ENCODE data around the gene CHIC2.

CHIC2 gene

DNA sequence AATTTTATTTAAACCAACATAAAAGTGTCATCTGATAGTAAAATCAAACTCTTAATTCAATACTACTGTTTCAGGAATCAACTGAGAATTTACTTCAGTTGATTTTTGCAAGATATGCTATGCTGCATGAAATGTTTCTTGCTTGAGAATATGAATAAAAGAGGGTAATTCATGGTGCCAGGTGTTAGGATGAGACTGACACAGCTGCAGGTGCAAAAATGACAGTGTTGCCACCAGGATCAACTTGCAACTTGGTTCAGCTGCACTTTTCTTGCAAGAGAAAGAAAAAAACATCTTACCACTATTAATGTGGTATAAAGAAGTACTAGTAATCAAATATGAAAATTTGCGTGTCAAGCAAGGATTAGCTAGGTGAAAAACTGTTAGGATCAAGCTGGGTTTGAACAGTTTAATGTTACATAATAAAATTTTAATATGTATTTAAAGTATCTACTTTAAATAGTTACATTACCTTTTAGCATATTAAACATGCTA is 49.7 kb downstream of the CHIC2 start:
- DNase-seq (ENCODE audit: low read depth in 4 of 4, low spot score in 1 of 4) = no peak

DNA sequence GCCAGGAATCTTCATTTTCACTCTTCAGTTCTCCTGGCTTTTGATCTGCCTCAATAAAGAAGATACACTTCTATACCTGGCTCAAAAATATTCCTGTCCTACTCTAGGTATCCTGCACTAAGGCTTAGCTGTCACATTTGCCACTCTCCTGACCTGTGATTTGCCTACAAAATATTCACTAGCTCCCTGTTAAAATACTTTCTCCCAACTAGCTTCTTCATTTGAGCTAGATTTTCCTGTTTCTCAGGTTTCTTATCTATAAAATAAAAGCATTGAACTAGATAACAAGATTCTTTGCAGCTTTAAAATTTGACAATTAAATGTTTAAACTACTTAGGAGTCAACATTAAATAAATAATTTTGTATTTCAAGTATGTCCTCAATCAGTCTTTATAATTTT is 53.2 kb downstream of the CHIC2 start:
- DNase-seq (ENCODE audit: low read depth in 4 of 4, low spot score in 1 of 4) = no peak

DNA sequence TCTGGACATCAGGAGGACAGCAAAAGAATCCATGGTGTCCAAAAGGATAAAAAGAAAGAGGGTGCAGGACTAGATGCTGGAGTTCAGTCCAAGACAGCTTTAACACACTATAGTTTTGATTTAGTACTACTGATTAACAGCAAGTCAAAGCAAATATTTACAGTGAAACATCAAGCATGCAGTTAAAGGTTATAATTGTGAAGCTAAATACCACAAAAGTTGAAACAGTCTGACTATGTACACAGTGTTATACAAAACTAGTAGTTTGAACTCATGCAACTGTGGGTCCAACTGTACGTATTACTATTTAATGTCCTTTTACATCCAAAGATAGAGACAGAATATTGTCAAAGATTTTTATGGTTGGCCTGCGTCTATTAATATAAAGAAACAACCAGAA is 57.6 kb downstream of the CHIC2 start:
- no peak for DNase-seq (ENCODE audit: low read depth in 4 of 4, low spot score in 1 of 4)

- no peak for DNase-seq (ENCODE audit: low read depth in 4 of 4, low spot score in 1 of 4)
Observed at GRCh38 chr4:54005475-54005874, 58.9 kb downstream of the CHIC2 start.

DNA sequence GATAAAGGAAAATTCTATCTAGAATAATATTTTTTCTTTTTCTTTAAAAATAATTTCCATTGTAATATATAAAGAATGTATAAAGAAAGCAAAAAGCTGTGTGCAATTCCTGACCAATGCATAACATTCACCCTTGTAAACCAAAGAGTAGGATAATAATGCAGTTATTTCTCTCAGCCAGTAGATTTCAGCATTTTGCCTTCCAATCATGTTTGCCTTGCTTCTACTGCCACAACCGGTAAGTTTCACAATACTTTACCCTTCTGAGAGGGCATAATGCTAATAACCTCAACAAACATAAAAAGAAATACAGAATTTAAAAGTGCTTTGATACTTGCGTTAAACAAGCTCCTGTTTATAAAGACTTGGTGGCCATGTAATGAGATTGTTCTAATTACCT is 59.9 kb downstream of the CHIC2 start:
- no peak for DNase-seq (ENCODE audit: low read depth in 4 of 4, low spot score in 1 of 4)

DNA sequence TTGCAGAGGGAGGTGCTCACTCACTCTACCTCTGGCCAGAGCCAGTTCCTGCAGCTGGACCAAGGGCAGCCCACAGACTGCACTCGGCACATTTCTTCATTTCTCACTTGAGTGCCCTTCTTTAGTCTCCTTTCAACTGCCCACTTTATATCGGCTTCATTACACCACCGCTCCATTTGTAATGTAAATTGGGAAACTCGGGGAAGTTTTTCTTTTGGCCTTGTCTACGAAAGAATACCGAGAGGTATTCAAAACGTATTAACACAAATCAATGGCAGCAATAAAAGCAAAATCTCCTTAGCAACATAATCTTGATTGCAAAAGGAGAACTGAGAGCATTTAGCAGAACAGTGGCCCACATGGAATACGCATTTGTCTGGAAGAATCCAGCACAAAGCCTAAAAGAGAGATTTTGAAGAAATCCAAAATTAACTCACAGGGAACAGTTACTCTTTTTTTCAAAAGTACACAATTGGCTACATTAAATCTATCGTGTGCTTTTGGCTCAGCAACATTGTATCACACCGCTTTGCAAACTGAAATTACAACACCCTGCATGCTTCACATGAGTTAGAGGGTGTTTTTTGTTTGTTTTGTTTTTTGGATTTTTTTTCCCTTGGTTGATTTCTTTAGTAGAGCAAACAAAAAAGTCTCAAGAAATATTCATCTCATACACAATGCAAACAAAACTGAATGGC is 62.6 kb downstream of the CHIC2 start:
- DNase-seq (ENCODE audit: low read depth in 4 of 4, low spot score in 1 of 4) = no peak

DNA sequence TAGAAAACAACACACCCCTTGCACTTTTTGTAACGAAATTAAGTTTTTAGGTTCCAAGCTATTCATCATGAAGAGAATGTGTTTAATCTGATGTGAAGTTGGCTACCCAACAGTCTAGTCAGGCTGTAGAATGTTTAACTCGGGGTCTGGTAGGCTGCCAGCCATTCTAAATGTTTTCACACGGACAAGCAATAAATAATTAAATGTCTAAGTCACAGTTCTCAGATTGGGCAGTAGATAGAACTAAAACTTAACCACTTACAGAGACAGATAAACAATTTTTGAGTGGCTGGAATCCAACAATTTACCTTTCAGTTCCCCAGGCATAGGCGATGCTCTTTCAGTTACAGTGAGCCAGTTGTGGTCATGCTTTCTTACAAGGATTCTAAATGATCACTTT is 66.5 kb downstream of the CHIC2 start:
- DNase-seq (ENCODE audit: low read depth in 4 of 4, low spot score in 1 of 4) = no peak

DNA sequence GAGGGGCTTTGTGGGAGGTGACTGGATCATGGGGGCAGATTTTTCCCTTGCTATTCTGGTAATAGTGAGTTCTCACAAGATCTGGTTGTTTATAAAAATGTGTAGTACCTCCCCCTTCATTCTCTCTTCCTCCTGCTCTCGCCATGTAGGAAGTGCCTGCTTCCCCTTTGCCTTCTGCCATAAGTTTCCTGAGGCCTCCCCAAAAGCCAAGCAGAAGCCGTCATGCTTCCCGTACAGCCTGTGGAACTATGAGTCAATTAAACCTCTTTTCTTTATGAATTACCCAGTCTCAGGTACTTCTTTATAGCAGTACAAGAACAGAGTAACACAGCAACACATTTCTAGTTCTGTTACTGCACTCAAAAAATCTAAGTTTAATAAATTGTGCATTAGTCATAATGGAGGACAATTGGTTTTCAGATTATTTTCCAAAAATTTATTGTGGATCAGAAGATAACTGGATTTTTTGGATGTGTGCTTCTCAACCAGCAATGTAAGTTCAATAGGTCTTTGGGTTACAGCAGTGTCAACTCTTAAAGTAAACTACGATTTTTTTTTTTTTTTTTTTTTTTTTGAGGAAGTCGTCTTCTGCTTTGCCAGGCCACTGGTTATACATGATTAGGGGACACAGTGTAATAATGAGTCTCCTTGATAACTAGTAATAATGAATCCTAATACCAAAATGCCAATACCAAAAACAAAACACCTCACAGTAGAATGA is 69.9 kb downstream of the CHIC2 start:
- DNase-seq (ENCODE audit: low read depth in 4 of 4, low spot score in 1 of 4) = no peak

DNA sequence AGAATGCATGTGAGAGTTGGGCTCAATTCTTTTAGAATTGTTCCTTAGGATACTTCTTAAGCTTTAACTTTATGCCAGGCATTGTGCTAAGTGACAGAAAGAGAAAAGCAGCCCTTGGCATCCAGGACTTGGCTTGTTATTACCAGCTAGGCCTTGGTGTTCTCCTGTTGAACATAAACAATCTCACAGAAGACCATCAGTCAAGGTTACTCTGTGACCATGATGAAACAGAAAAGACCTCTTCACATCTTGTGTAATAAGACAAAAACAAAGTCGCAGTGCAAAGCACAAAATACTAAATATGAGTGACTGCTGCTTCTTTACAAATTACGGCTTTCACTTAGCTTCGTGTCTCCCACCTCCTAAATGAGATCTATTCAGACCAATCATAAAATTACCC is 71.6 kb downstream of the CHIC2 start:
- no peak for DNase-seq (ENCODE audit: low read depth in 4 of 4, low spot score in 1 of 4)

DNA sequence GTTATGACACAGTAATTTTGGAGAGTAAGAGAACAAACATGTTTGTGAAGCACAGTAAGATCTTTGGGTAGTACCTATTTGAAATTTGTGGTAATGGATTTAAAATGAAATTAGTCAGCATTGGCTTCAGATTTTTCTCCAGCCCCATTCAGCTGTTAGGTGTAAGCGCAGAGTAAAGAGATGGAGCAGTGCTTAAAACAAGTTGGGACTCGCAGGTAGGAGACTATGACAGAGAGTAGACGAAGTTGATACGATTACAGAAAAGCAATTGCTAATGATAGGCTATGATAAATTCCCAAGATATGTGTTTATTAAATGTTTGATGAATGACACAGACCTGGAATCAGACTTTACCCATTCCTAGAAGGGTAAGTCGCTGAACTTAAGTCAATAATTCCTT is 72.6 kb downstream of the CHIC2 start:
- DNase-seq (ENCODE audit: low read depth in 4 of 4, low spot score in 1 of 4) = no peak

DNA sequence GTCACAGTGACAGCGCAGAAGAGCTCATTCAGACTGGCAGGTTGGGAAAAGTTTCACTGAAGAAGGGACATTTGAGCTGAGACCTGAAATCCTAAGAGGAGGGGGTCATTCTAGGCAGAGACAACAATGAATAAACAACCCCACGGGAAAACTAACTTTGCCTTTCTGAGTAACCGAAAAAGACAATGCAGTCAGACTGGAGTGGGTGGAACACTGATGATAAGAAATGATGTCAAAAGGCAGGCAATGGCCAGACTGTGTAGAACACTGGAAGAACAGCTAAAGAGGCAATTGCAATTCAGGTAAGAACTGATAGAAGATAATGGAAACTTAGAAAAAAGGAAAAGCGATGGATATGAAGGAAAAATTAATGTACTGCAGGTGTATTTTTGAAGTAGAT is 73.8 kb downstream of the CHIC2 start:
- no peak for DNase-seq (ENCODE audit: low read depth in 4 of 4, low spot score in 1 of 4)

GRCh38 chr4:53987761-53988171 is 76.6 kb downstream of the CHIC2 start:
- DNase-seq (ENCODE audit: low read depth in 4 of 4, low spot score in 1 of 4) = no peak

DNA sequence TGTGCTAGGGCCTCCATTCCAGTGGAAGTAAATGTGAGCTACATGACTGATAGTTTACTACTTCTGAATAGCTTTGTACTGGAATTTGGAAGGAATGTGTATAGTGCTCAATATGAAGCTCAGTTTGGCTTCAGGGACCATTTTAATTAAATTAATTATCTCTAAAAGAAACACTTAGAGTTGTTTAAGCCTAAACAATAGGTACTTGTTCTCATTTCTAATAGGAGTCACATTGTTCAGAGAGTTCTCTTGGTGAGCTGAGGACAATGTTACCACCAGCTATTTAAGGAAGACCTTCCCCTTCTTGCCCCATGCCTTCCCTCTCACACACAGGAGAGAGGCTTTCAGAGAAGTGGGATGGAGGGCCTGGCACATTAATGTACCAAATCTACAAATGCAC is 78.3 kb downstream of the CHIC2 start:
- DNase-seq (ENCODE audit: low read depth in 4 of 4, low spot score in 1 of 4) = no peak

DNA sequence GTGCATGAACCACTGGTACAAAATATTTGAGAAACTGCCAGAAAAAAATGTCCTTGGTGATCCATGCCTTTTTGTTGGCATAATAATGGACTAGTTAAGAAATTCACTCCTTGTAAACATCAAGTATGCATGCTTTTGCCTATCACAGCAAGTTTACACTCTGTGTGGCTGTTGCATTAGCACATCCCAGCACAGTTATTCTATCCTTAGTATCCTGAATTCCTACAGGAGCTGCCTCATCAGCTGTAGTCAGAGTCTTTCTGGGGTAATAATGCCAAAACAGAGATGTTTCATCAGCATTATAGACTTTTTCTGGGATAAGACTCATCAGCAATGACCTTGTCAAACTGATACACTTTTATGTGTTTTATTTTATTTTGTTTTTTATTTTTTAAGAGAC is 82.8 kb downstream of the CHIC2 start:
- no peak for DNase-seq (ENCODE audit: low read depth in 4 of 4, low spot score in 1 of 4)

GRCh38 chr4:53981066-53981465 is 83.3 kb downstream of the CHIC2 start:
- DNase-seq (ENCODE audit: low read depth in 4 of 4, low spot score in 1 of 4) = no peak

- DNase-seq (ENCODE audit: low read depth in 4 of 4, low spot score in 1 of 4) = no peak
Observed at GRCh38 chr4:53974561-53974960, 89.8 kb downstream of the CHIC2 start.

DNA sequence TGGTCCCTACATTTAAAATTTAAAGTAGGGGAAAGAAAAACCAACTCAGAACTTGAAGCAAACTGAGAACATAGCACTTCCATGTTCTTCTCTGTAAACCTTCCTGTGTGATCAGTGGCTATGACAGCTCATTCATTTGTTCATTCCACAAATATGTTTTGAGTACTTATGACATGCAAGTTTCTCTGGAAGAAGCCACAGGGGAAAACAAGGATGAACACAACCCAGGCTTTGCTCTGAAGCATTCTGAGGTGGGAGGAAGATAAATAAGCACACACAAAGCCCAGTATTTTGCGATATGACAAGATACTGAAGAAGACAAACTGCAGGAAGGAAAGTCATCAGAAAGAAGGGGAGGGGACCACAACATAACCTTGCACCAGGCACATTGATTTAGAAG is 96.4 kb downstream of the CHIC2 start:
- DNase-seq (ENCODE audit: low read depth in 4 of 4, low spot score in 1 of 4) = no peak

DNA sequence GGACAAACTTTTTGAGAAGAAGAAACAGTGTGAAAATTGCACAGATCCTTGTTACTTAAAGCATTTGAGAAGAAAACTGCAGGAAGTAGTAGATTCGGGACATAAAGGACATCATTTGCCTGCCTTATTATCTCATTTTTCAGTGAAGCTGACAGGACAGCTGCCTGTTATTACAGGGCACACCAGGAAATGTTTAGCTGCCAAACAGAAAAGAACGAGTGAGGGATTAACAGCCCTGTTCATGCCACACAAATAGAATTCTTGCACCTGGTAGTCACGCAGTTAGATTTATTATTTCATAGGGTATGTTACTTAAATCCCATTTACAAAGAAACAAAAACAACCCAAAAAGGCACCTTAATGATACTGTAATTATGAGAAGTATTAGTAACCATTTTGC is 100.6 kb downstream of the CHIC2 start:
- DNase-seq (ENCODE audit: low read depth in 4 of 4, low spot score in 1 of 4) = no peak

DNA sequence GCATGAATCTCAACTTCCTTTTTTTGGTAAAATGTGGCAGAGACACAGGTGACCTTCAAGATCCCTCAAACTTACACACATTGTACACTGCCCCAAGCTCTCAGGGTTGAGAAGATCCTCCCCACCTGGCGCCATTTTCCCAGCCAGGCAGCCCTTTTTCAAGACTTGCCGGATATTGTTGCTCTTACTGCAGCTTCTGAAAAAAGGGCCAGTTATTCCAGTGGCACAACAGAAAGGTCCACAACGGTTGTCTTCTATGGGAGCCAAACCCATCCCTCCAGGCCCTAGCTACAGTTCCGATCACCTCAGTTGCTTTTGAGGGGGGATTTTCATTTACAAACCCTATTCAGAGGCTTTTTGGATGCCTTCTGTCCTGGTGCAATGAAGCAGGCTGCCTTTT is 101.1 kb downstream of the CHIC2 start:
- no peak for DNase-seq (ENCODE audit: low read depth in 4 of 4, low spot score in 1 of 4)

- DNase-seq (ENCODE audit: low read depth in 4 of 4, low spot score in 1 of 4) = no peak
Observed at GRCh38 chr4:53962516-53963225, 101.7 kb downstream of the CHIC2 start.

- DNase-seq (ENCODE audit: low read depth in 4 of 4, low spot score in 1 of 4) = no peak
Observed at GRCh38 chr4:53961351-53961750, 103.1 kb downstream of the CHIC2 start.

GRCh38 chr4:53960843-53961242 is 103.6 kb downstream of the CHIC2 start:
- DNase-seq (ENCODE audit: low read depth in 4 of 4, low spot score in 1 of 4) = no peak
